ENCODE results near the gene EPB41L3.
"Not testable (repeated sequence)": the region's sequence is repeated elsewhere in the genome, so short reads cannot be mapped to it uniquely, and the experiment has no call there.

The EPB41L3 gene

GRCh38 chr18:5530629-5531178, 13.1 kb downstream of the EPB41L3 start:
- DNase-seq: no peak

GRCh38 chr18:5529471-5529870, 14.3 kb downstream of the EPB41L3 start:
- DNase-seq: no peak

DNA sequence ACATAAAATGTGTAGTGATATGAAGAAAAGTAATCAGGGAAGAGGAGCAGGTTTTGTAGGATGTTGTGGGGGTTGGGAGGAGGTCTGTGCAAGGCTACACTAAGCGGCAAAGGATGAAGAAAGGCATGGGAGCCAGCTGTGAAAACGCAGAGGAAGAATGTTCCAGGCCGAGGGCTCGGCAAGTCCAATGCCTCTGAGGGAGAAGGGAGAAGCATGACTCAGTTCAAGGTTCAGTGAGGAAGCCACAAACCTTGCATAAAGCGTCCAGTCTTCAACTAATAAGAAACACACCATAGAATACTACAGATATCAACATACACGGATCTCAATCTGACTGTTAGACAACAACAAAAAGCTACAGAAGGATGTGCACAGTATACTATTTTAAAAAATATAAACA, 16.2 kb downstream of the EPB41L3 start:
- no peak for DNase-seq

DNA sequence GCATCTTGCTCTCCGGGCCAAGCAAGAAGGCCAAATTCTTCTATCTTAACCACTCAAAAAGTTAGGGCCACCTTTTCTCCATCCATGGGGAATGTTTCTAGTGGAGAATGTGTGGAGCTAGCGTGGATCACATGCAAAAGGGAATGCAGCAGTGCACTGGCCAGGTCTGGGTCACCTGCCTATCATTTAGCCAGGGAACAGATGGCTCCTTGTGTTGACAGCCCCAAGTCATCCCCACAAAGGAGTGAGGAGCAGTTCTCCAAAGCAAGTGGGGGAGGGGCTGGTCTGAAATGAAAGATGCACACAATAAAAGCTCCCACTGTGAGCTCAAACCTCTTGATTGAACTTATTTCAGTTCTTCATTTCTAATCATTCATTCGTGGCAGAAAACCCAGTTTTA, 19.1 kb downstream of the EPB41L3 start:
- no peak for DNase-seq

DNA sequence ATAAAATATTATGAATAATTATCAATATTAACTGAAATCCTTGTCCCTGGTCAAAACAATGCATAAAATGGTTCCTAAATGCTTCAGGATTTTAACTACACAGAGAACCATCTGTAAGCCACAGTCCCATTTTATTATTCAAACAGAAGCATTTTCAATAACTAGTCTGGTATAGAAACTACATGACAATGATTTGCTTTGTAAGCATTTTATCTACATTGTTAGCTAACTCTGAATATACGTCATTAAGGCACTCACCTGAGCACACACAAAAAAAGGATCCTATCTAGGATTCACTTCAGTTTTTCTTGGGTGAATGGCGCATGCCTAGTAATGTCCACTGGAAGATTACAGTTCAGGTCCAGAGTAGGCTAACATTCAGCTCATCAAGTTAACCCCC, 22.8 kb downstream of the EPB41L3 start:
- DNase-seq: no peak

DNA sequence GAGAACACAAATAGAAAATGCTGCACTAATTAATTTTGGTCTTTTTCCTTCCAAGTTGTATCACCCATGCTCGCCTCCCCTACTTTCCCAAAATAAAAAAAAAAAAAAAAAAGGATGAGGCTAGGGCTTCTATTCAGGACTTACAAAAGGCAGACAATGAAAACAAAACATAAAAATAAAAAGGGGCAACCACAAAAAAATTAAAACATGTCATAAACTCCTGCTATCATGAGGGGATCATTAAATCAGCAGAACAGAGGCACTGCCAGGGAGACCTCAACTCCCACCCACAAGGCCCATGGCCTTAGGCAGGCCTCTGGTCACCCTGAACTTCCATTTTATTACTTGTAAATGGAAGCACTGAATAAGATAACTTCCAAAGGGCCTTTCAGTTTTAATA, 23.3 kb downstream of the EPB41L3 start:
- DNase-seq: no peak

GRCh38 chr18:5519448-5520298, 24.1 kb downstream of the EPB41L3 start:
- DNase-seq: no peak

DNA sequence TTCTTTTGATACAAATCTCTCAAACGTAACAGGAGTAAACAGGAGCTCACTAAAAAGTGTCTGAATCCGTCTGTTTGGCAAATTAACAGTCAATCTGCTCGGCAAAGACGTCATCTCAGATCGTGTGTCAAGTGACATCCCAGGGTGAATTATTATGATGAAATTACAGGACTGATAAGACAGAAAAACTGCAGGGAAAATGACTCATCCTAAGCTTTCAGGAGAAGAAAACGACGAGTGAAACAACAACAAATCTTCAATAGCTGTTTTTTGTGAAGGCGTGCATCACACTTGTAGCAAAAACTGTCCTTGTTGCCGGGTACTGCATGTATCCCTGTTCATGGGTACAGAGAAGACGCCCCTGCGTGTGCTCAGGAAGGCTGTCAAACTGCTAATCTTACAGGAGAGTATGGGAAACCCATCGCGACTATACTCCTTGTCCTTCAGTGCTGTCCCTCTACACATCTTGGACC, 24.9 kb downstream of the EPB41L3 start:
- DNase-seq: no peak

DNA sequence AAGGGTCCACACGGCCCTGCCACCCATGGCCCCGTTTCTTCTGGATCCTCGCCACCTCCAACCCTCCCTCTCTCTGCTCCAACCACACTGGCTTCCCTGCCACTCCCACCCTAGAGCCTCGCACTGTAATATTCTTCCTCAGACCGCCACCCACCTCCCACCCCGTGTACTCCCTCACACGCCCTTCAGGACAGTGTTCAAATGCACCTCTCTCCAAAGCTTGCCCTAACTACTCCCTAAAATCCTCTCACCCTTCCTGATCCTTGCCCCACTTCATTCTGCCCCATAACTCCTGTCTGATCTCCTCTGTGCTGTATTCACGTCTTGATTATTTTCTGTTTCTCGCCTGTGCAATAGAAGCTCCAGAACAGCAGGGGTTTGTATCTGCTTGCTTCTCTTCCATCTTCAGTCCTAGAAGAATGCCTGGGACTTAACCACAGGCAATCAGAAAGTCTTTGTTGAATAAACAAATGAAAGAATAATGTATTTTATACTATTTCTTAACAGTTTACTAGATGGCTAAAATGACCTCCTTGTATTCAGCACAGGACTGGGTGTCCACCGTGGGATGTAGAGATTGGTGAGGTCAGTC, 25.5 kb downstream of the EPB41L3 start:
- DNase-seq: no peak

DNA sequence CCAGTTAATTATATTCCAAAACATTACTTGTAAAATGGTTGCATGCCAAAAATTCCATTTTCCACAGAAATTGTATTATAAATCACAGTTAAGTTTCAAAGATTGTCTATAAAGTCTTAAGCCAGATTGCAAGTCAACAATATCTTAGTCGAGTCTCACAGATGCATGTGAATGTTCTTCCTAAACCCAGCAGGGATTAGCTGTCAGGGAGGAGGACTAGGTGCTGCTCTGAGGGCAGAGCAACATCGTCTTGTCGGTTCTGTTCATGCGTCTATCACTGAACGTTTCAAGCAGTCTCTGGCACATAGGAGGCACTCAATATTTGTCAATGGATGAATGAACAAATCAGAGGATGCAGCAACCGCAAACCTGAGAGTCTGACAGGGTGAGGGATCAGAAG, 27.0 kb downstream of the EPB41L3 start:
- DNase-seq: no peak

DNA sequence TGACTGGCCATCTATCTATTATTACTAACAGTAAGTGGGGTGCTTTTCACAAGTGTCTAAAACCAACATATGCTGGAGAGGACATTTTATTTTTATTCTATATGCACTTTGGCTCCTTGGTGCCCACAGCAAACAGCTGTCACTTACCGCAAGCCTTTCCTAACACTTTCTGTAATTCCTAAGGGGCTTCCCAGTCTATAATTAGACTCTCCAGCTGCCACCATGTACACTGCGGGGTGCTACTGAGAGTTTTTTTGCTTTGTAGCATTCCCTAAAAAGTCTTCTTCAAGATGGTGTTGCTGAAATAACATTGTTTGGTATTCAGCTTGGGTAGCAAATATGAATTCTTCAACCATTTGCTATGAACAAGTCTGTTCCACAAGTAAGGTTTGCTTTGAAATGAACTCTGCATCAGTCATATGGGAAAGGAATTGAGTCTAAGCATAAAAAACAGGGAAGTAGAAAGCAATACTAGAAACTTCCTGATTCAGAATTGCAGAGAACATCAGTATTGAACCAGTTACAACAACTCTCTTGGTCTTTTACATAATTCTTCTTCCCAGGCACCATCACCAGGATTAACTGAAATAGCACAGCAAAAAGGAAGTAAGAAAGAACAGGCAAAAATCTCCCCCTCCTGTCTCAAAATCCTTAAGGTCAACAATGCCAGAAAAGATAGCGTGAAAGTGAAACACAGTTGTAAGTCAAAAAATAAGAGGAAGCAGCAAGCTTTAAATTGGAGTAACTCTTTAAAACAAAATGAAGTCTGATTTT, 28.6 kb downstream of the EPB41L3 start:
- DNase-seq: no peak

- DNase-seq: no peak
Observed at GRCh38 chr18:5513947-5514346, 29.9 kb downstream of the EPB41L3 start.

- DNase-seq: no peak
Observed at GRCh38 chr18:5512176-5512575, 31.6 kb downstream of the EPB41L3 start.

DNA sequence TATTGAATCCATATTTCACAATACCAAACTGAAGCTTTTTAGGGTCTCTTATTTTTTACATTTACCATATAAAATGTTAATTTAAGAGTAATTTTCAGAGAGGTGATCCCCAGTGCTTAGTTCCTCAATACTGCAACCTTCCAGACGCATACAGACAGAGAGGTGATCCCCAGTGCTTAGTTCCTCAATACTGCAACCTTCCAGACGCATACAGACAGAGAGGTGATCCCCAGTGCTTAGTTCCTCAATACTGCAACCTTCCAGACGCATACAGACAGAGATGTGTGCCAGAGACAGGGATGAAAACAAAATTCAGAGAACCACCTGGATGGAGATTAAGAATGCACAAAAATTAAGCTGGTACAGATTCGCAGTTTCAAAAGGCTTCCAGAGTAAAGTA, 32.3 kb downstream of the EPB41L3 start:
- DNase-seq: not testable (repeated sequence)

DNA sequence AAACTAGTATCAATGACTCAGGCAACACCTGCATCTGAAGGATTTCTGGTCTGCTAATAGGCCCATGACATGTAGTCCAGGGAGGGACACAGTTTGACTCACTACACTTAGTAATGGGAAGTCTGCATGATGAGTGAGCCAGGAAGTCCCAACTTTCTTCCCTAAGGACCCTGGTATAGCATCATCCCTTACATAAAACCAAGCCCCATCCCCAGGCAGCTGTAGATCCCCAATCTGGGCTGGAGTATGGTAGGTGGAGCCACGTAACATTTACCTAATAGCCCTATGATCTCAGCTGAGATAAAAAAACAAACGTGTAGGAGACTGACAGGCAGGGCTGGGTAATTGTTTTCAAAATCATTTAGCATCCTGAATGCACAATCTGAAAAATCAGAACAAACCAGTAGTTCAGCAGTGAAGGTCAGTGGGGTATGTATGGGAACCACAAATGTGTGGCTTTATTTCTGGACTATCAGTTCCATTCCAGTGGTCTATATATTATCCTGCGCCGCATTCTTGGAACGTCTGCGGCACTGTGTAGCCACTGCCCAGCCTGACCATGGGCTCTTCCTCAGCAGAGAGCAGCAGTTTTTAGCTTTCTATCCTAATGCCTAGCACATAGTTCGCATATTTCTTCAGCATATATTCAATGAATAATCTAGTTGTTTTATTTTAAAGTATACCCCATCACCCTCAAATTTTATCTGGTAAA, 33.5 kb downstream of the EPB41L3 start:
- DNase-seq: no peak

GRCh38 chr18:5508821-5509220, 35.0 kb downstream of the EPB41L3 start:
- DNase-seq: no peak

DNA sequence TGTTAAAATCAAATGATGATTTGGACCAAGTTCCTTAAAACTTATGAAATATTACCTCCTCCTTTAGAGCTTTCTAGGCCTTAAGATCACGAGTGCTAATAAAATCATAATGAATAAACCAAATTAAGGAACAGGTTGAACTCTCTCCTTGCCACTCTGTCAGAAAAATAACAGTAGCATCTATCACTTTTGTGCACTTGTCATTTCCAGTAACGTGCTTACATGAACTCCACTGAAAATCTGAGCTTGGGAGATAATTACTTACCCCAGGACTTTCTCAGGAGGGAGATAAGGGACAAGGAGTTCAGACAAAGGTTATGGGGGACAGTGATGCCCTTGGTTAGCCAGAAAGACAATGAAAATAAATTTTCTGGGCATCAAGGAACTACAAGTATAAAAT, 36.0 kb downstream of the EPB41L3 start:
- DNase-seq: no peak

DNA sequence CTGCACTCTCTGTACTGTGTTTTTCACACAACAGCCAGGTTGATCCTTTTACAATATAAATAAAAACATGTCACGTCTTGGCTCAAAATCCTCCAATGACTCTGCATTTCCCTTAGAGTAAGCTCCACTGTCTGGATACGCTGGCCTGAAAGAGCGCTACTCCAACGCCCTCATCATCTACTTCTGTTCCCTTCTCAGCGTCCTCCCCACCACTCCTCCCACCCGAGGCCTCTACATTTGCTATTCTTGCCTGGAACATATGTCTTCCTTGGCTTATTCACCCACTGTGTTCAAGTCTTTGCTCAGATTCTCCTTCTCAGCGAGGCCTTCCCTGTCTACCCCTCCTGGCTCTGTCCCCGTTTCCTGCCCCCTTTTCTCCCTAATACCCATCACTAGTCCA, 37.6 kb downstream of the EPB41L3 start:
- no peak for DNase-seq

GRCh38 chr18:5503740-5504139, 40.1 kb downstream of the EPB41L3 start:
- DNase-seq: no peak

DNA sequence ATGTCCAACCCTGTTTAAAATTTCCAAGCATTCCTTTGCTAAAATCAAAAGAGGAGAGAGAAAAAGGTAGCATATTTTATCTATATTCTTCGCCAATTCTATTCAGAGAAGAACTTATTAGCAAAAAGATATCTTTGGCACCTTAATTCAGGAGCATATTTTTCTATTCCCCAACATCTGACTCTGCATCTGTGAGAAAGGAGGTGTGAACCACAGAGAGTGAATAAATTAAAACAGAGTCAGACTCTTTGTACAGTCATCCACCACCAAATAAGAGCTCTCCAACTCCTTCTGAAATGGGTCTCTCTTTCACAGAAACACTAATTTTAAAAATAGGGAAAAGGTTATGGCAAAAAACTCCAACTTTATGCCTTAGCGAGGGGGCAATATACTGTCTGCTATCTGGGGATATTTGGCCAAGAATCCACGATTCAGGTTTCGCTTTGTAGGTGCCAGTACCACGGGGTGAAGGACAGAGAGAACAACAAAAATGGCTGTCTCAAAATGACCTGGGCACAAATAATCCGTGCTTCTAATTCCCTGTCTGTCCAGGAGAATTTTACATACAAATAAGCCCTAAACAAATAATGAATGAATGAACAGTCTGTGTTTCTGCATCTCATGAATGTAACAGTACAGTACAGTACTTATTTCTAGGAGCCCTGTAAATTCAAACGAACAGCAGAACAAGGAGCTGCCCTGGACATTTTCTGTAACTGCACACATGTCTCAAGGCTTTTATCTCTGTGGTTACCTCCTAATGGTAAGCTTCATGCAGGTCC, 43.4 kb downstream of the EPB41L3 start:
- DNase-seq: no peak

- no peak for DNase-seq
Observed at GRCh38 chr18:5498452-5498851, 45.3 kb downstream of the EPB41L3 start.

GRCh38 chr18:5496305-5496704, 47.5 kb downstream of the EPB41L3 start:
- no peak for DNase-seq
